Endothelial cell of umbilical vein (primary cell): ENCODE measurements around the gene TET1. TPM values are rescaled to one million over a fixed set of nuclear protein-coding genes. Genes with fewer than 3 reads are reported as not detected.

Experiments
- BruUV-seq: library from RNA; stranded (reverse); fragments of 400-500 nt; replicated peaks from 2 replicates; lab custom pipeline; 2021; lab: Mats Ljungman, UMichigan
- CTCF ChIA-PET: fragments of 300-600, 350-600 bp; sonication (Branson Sonifier 250); formaldehyde crosslinking; loops from one replicate; lab custom pipeline; 2021; ENCODE audit warnings: antibody characterized with exemption, inconsistent platforms; lab: Charles Lee
- POLR2A ChIA-PET: fragments of 300-600, 350-600 bp; sonication (Branson Sonifier 250); formaldehyde crosslinking; loops from one replicate; lab custom pipeline; 2021; ENCODE audit warnings: antibody characterized with exemption, inconsistent platforms; lab: Charles Lee
- DNase-seq: peaks from one replicate; pipeline ENCODE4 v3.0.0-alpha.2; 2011; ENCODE audit warnings: low read depth, low spot score
- FAIRE-seq: peaks from 2 replicates; lab custom pipeline; 2011; peaks lifted over from hg19 to GRCh38; lab: Jason Lieb, UNC
- H2AFZ ChIP-seq: 2 replicates; pipeline ENCODE4 v1.6.0; 2012; ENCODE audit warnings: low read depth, low read length, control low read depth, inconsistent platforms
- H3K27ac ChIP-seq: 2 replicates; pipeline ENCODE4 v1.5.1; 2011; ENCODE audit warnings: low read depth, mild to moderate bottlenecking, control low read depth, low read length, moderate library complexity; ENCODE audit not compliant: insufficient read depth
- H3K27me3 ChIP-seq, 2 experiments: 2 replicates each; pipeline versions ENCODE4 v1.6.0 to v1.6.1; 2011; ENCODE audit warnings: low read length in 2 of 2, mixed read lengths in 1 of 2; ENCODE audit not compliant: control insufficient read depth in 2 of 2, insufficient read depth in 2 of 2
- H3K36me3 ChIP-seq, 2 experiments: 2 replicates in 1 of 2; 3 replicates in 1 of 2; pipeline ENCODE4 v1.5.1; 2011; ENCODE audit warnings: low read length in 2 of 2, mild to moderate bottlenecking in 1 of 2, moderate library complexity in 1 of 2; ENCODE audit not compliant: control insufficient read depth in 2 of 2, insufficient read depth in 2 of 2; ENCODE audit errors: extremely low read depth in 1 of 2
- H3K4me1 ChIP-seq: 3 replicates; pipeline ENCODE4 v1.5.1; 2011; ENCODE audit warnings: mild to moderate bottlenecking, low read length; ENCODE audit not compliant: control insufficient read depth, insufficient read depth; ENCODE audit errors: extremely low read depth
- H3K4me2 ChIP-seq: 2 replicates; pipeline ENCODE4 v1.6.1; 2011; ENCODE audit warnings: low read length, control low read depth, mixed read lengths; ENCODE audit not compliant: insufficient read depth
- H3K4me3 ChIP-seq, 3 experiments: fragments of 200-600 bp in 1 of 3; sonication (generic), shearing (Covaris generic) in 1 of 3; replicated peaks in 1 of 3; 2 replicates each; pipeline ENCODE4 v1.5.1; 2011 to 2016; ENCODE audit warnings: control low read depth in 3 of 3, low read length in 3 of 3, mild to moderate bottlenecking in 2 of 3, inconsistent platforms in 1 of 3, low read depth in 1 of 3, moderate library complexity in 1 of 3; ENCODE audit not compliant: insufficient read depth in 1 of 3
- H3K79me2 ChIP-seq: 2 replicates; pipeline ENCODE4 v1.6.0; 2012; ENCODE audit warnings: low read length, inconsistent platforms; ENCODE audit not compliant: control insufficient read depth, insufficient read depth
- H3K9ac ChIP-seq: replicated peaks from 2 replicates; pipeline ENCODE3; 2011; ENCODE audit warnings: low read length, control low read depth; ENCODE audit not compliant: insufficient read depth; ENCODE audit errors: extremely low read depth
- H3K9me1 ChIP-seq: replicated peaks from 3 replicates; pipeline ENCODE4 v1.6.0; 2011; ENCODE audit warnings: mild to moderate bottlenecking, low read length; ENCODE audit not compliant: control insufficient read depth, insufficient read depth; ENCODE audit errors: extremely low read depth
- H3K9me3 ChIP-seq: replicated peaks from 2 replicates; pipeline ENCODE4 v1.5.1; 2012; ENCODE audit warnings: low read length, inconsistent platforms; ENCODE audit not compliant: control insufficient read depth, insufficient read depth
- H4K20me1 ChIP-seq: replicated peaks from 2 replicates; pipeline ENCODE3; 2011; ENCODE audit warnings: mild to moderate bottlenecking, low read length; ENCODE audit not compliant: control insufficient read depth, insufficient read depth; ENCODE audit errors: extremely low read depth
- EZH2 ChIP-seq: IDR thresholded peaks from 2 replicates; pipeline ENCODE4 v1.6.1; 2012; ENCODE audit warnings: borderline replicate concordance, low read depth, mild to moderate bottlenecking, moderate library complexity, low read length, inconsistent platforms; ENCODE audit not compliant: severe bottlenecking
- FOS ChIP-seq: IDR thresholded peaks from 2 replicates; pipeline ENCODE4 v1.6.1; 2011; ENCODE audit warnings: mild to moderate bottlenecking, low read length, moderate library complexity, borderline replicate concordance; ENCODE audit not compliant: insufficient read depth
- GATA2 ChIP-seq: IDR thresholded peaks from 2 replicates; pipeline ENCODE4 v1.7.0; 2011; ENCODE audit warnings: low read depth, mild to moderate bottlenecking, moderate library complexity, mixed read lengths, low read length; ENCODE audit not compliant: insufficient read length, insufficient read depth
- JUN ChIP-seq: IDR thresholded peaks from 2 replicates; pipeline ENCODE4 v1.6.1; 2011; ENCODE audit warnings: borderline replicate concordance, low read depth; ENCODE audit not compliant: insufficient read length, insufficient read depth
- MYC ChIP-seq: IDR thresholded peaks from one replicate; pipeline ENCODE4 v1.6.1; 2011; ENCODE audit warnings: mild to moderate bottlenecking, low read depth, low read length
- POLR2A ChIP-seq: IDR thresholded peaks from 2 replicates; pipeline ENCODE4 v1.6.1; 2012; ENCODE audit warnings: low read depth, mild to moderate bottlenecking, control low read depth, low read length
- POLR2AphosphoS5 ChIP-seq: IDR thresholded peaks from 2 replicates; pipeline ENCODE4 v1.6.1; 2012; ENCODE audit warnings: low read depth, mild to moderate bottlenecking, control low read depth, low read length, moderate library complexity; ENCODE audit not compliant: insufficient read depth
- dilution Hi-C: fragments of 300-500 bp; cut with MboI; formaldehyde crosslinking; loops from one replicate; pipeline ENCODE4 v1.15.0; 2019; ENCODE audit warnings: low sequenced_read_pairs; ENCODE audit not compliant: extremely low pct_ligation_motif_present
- intact Hi-C: fragments of 100-400 bp; cut with micrococcal nuclease; formaldehyde crosslinking; loops from one replicate; pipeline ENCODE4 v1.10.0; 2022
- polyA plus RNA-seq, 4 experiments: library from polyadenylated mRNA; depleted of rRNA in 3 of 4; stranded (reverse) in 3 of 4; unstranded in 1 of 4; fragments of >200 nt; gene quantifications; 2 replicates each; pipeline versions ENCODE4 v1.2.1 to v1.2.3, GENCODE V29; 2011 to 2012; ENCODE audit warnings: missing spikeins in 1 of 4
- total RNA-seq: library from RNA; stranded (reverse); gene quantifications from 2 replicates; pipeline ENCODE4 v1.2.3, GENCODE V29; 2021
- TF ChIP-seq, protein P1 (sequence below): IDR thresholded peaks from 2 replicates; pipeline ENCODE4 v1.6.1; 2011; ENCODE audit not compliant: insufficient read depth, insufficient read length
- TF ChIP-seq, protein P2 (sequence below), 2 donors: IDR thresholded peaks; 1 replicate in 1 of 2; 2 replicates in 1 of 2; pipeline ENCODE4 v1.5.1; 2011; ENCODE audit warnings: low read length in 2 of 2, mild to moderate bottlenecking in 2 of 2, moderate library complexity in 2 of 2, control low read depth in 1 of 2, inconsistent platforms in 1 of 2, low read depth in 1 of 2; ENCODE audit not compliant: insufficient read depth in 1 of 2; ENCODE audit errors: extremely low read depth in 1 of 2

Gene TET1
- total and polyA plus RNA-seq, 2 donors (not counting 3 experiments of a cell fraction or from before 2014, with no cell fraction given): 0.23 to 1.5 TPM

DNA sequence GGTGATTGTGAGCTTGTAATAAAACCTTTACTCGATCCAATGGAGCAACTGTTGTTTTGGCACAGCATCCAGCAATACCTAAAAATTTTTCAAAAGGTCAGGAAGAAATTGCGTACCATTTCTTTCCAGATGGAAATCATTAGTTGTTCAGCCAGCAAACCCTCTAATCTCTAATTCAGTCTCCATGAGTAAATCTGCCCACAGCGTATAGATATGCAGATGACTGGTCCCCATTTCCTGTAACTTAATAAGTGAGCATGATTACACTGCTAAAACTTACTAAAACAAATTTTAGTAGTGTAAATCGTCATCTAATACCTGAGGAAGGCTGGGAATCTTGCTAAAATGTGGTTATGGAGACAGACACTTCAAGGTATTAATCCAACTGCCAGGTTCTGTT is 43.4 kb upstream of the TET1 start:
- Histone ChIP-seq H4K20me1 (no peaks in the 10 kb centered on the region), H3K27me3 (no peaks in the 10 kb centered on the region), H3K4me1 (no peaks in the 10 kb centered on the region), H3K79me2 (peaks cover 3% of the 10 kb centered on the region), H2AFZ (no peak overlapping the region), H3K9me1 (no peaks in the 10 kb centered on the region), H3K9me3 (no peaks in the 10 kb centered on the region), H3K27ac (no peak overlapping the region), H3K9ac (no peak overlapping the region), H3K4me2 (no peak overlapping the region), H3K4me3 (no peak overlapping the region), H3K36me3 (no peaks in the 10 kb centered on the region)
- POLR2A ChIA-PET: no interaction called here
- no peak for TF ChIP-seq GATA2
- TF ChIP-seq FOS: no peak
- no peak for TF ChIP-seq JUN
- TF ChIP-seq EZH2: no peak
- TF ChIP-seq POLR2AphosphoS5: no peak
- TF ChIP-seq MYC: no peak
- TF ChIP-seq POLR2A: no peak
- TF ChIP-seq, protein P1, sequence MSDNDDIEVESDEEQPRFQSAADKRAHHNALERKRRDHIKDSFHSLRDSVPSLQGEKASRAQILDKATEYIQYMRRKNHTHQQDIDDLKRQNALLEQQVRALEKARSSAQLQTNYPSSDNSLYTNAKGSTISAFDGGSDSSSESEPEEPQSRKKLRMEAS: no peak
- TF ChIP-seq, protein P2, sequence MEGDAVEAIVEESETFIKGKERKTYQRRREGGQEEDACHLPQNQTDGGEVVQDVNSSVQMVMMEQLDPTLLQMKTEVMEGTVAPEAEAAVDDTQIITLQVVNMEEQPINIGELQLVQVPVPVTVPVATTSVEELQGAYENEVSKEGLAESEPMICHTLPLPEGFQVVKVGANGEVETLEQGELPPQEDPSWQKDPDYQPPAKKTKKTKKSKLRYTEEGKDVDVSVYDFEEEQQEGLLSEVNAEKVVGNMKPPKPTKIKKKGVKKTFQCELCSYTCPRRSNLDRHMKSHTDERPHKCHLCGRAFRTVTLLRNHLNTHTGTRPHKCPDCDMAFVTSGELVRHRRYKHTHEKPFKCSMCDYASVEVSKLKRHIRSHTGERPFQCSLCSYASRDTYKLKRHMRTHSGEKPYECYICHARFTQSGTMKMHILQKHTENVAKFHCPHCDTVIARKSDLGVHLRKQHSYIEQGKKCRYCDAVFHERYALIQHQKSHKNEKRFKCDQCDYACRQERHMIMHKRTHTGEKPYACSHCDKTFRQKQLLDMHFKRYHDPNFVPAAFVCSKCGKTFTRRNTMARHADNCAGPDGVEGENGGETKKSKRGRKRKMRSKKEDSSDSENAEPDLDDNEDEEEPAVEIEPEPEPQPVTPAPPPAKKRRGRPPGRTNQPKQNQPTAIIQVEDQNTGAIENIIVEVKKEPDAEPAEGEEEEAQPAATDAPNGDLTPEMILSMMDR (IDR thresholded peaks at IDR 0.05; ENCODE audit: extremely low read depth in 1 of 2, insufficient read depth in 1 of 2, low read depth in 1 of 2, low read length in 2 of 2): no peak
- CTCF ChIA-PET: no interaction called here
- dilution Hi-C loops (no loop called here), intact Hi-C loops (no loop called here)
- DNase-seq (no peak), FAIRE-seq (no peak)
- no TSS peak for BruUV-seq
